ENCODE results near the gene WIPF1. TPM values are rescaled to one million over a fixed set of nuclear protein-coding genes. Genes with fewer than 3 reads are reported as not detected.
A peak's percentile ranks its signal among the peaks of the same experiment; 100 is the strongest.

The WIPF1 gene, protein sequence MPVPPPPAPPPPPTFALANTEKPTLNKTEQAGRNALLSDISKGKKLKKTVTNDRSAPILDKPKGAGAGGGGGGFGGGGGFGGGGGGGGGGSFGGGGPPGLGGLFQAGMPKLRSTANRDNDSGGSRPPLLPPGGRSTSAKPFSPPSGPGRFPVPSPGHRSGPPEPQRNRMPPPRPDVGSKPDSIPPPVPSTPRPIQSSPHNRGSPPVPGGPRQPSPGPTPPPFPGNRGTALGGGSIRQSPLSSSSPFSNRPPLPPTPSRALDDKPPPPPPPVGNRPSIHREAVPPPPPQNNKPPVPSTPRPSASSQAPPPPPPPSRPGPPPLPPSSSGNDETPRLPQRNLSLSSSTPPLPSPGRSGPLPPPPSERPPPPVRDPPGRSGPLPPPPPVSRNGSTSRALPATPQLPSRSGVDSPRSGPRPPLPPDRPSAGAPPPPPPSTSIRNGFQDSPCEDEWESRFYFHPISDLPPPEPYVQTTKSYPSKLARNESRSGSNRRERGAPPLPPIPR
- total RNA-seq (ENCODE audit: low replicate concordance) = 20.5 and 24.6 TPM in 2 replicates

- DNase-seq (ENCODE audit: low read depth) = peak; percentile 86
- H3K4me3 ChIP-seq (ENCODE audit: low read depth, low read length) = peak within 1 kb of the TSS; percentile 32
- TF ChIP-seq CTCF (IDR thresholded peaks at IDR 0.05; ENCODE audit: insufficient read depth, low read length) = no peak
Observed at GRCh38 chr2:174597345-174598047, at the start of gene WIPF1. TSS of gene WIPF1 (minus strand) at chr2:174597804. CDS start at chr2:174585573, 12,231 bp downstream.

DNA sequence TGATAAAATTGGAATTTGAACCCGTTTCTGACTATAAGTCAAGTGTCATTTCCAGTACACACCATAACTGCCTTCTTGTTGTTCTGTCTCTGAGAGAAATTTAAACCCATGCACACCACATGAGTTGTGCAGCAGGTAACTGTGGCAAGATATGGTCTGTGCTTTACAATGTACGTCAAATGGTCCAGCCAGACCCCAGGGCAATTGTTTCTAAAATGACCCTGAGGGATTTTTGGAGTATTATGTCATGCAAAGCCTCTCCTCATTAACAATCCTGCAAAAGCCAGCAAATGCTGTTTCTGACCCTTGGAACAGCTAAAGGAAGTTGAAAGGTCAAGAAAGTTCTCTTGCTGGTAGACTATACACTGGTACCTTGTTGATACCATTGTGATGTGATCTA lies 47.7 kb upstream of the WIPF1 start:
- no peak overlapping the region for H3K4me3 ChIP-seq (ENCODE audit: low read depth, low read length)
- DNase-seq (ENCODE audit: low read depth) = no peak
- TF ChIP-seq CTCF (IDR thresholded peaks at IDR 0.05; ENCODE audit: insufficient read depth, low read length) = no peak

GRCh38 chr2:174644406-174644805 lies 46.8 kb upstream of the WIPF1 start:
- no peak for DNase-seq (ENCODE audit: low read depth)
- H3K4me3 ChIP-seq (ENCODE audit: low read depth, low read length) = no peak overlapping the region
- no peak for TF ChIP-seq CTCF (IDR thresholded peaks at IDR 0.05; ENCODE audit: insufficient read depth, low read length)

DNA sequence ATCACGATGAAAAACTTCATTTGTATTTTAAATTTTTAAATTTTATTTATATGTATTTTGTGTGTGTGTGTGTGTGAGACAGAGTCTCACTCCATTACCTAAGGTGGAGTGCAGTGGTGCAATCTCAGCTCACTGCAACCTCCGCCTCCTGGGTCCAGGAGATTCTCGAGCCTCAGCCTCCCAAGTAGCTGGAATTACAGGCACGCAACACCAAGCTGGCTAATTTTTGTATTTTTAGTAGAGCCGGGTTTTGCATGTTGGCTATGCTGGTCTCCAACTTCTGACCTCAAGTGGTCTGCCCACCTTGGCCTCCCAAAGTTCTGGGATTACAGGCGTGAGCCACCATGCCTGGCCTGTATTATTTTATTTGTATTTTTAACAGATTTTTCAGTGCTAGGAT lies 45.8 kb upstream of the WIPF1 start:
- no peak overlapping the region for H3K4me3 ChIP-seq (ENCODE audit: low read depth, low read length)
- no peak for TF ChIP-seq CTCF (IDR thresholded peaks at IDR 0.05; ENCODE audit: insufficient read depth, low read length)
- no peak for DNase-seq (ENCODE audit: low read depth)

DNA sequence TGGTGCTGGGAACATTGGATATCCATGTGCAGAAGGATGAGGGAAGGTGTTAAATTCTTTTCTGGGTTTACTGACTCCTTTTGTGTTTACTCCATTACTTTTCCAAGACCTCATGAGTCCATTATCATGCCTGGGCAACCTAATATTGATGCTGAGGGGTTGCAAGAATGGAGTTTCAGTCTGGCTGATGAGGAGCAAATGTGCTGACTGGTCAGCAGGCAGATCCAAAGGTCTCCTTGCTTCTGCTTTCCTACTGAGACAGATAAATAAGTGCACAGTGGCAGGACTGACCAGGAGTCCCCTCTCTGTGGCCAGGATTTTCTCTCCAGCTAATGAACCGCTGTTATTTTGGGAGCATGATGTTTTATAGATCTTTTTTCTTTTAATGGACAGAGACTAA lies 43.6 kb upstream of the WIPF1 start:
- no peak for DNase-seq (ENCODE audit: low read depth)
- no peak for TF ChIP-seq CTCF (IDR thresholded peaks at IDR 0.05; ENCODE audit: insufficient read depth, low read length)
- no peak overlapping the region for H3K4me3 ChIP-seq (ENCODE audit: low read depth, low read length)

- H3K4me3 ChIP-seq (ENCODE audit: low read depth, low read length) = no peak overlapping the region
- no peak for DNase-seq (ENCODE audit: low read depth)
- peak; percentile 16 for TF ChIP-seq CTCF (IDR thresholded peaks at IDR 0.05; ENCODE audit: insufficient read depth, low read length)
Observed at GRCh38 chr2:174636987-174637386, 39.4 kb upstream of the WIPF1 start.
